Measurements from ENCODE around the gene RPF1. TPM values are rescaled to one million over a fixed set of nuclear protein-coding genes. Genes with fewer than 3 reads are reported as not detected.

The RPF1 gene
- 10 to 100 TPM; 24.3 to 41.1 (median 32.9) TPM for polyA plus RNA-seq
- long read RNA-seq, donor 1, result 0 reads
- long read RNA-seq, donor 2, partial matches to known transcripts, result 6 of 11 reads
- long read RNA-seq, donor 2, other reads (novel, unspliced or antisense), result 0 of 11 reads
- long read RNA-seq, donor 3, transcript RPF1-201 (9 exons, 1,385 nt), result major isoform, 8 of 458 reads
- long read RNA-seq, donor 3, partial matches to known transcripts, result 96 of 458 reads
- long read RNA-seq, donor 3, other reads (novel, unspliced or antisense), result 353 of 458 reads
- long read RNA-seq, donor 4, result 0 reads
- long read RNA-seq, donor 5, partial matches to known transcripts, result 0 of 3 reads
- long read RNA-seq, donor 5, other reads (novel, unspliced or antisense), result 0 of 3 reads
- long read RNA-seq, donor 6, transcript RPF1-201 (9 exons, 1,385 nt), result major isoform, 12 of 18 reads
- long read RNA-seq, donor 6, partial matches to known transcripts, result 5 of 18 reads
- long read RNA-seq, donor 6, other reads (novel, unspliced or antisense), result 0 of 18 reads
- long read RNA-seq, donor 7, result 0 reads
- long read RNA-seq, donor 8, partial matches to known transcripts, result 0 of 1 reads
- long read RNA-seq, donor 8, other reads (novel, unspliced or antisense), result 0 of 1 reads
- long read RNA-seq, donor 9, partial matches to known transcripts, result 0 of 5 reads
- long read RNA-seq, donor 9, other reads (novel, unspliced or antisense), result 0 of 5 reads
- long read RNA-seq, donor 10, transcript RPF1-201 (9 exons, 1,385 nt), result major isoform, 13 of 19 reads
- long read RNA-seq, donor 10, partial matches to known transcripts, result 6 of 19 reads
- long read RNA-seq, donor 10, other reads (novel, unspliced or antisense), result 0 of 19 reads

- peak within 1 kb of the TSS; percentile 82 to 87 (median 84) for H3K4me3 ChIP-seq (ENCODE audit: low read depth in 1 of 3, low read length in 3 of 3)
- peaks cover 0 to 14% of the 10 kb centered on the region in 2 donors for H3K9me3 ChIP-seq (ENCODE audit: control insufficient read depth in 2 of 2, insufficient read depth in 1 of 2, low read depth in 1 of 2, low read length in 1 of 2)
- peaks cover 0 to 7% (median 2%) of the 10 kb centered on the region in 3 donors for H3K36me3 ChIP-seq (ENCODE audit: control insufficient read depth in 3 of 3, insufficient read depth in 2 of 3, low read depth in 1 of 3, low read length in 3 of 3)
- peak; percentile 80 to 90 for DNase-seq
- peaks cover 0 to 11% (median 0%) of the 10 kb centered on the region in 3 donors for H3K27me3 ChIP-seq (ENCODE audit: control insufficient read depth in 3 of 3, insufficient read depth in 3 of 3, low read length in 3 of 3)
- no peak for FAIRE-seq
- 4 to 5% (median 4%) methylated on average over 51 of the region's 51 CpGs for WGBS, 3 donors
- H3K27ac ChIP-seq (ENCODE audit: low read depth in 1 of 3, low read length in 2 of 3), result peak within 1 kb of the TSS; percentile 91 to 96 (median 92)
- peaks cover 3 to 4% (median 3%) of the 10 kb centered on the region in 3 donors for H3K4me1 ChIP-seq (ENCODE audit: control insufficient read depth in 3 of 3, insufficient read depth in 2 of 3, low read depth in 1 of 3, low read length in 2 of 3)
Observed at GRCh38 chr1:84478876-84479868, at the start of gene RPF1. Gene RPF1, plus strand, starts transcription at chr1:84479266. Its CDS starts 16 bp downstream, at chr1:84479282.

- no peak for FAIRE-seq
- WGBS, 3 donors, result 74 to 91% (median 78%) methylated on average over 2 of the region's 2 CpGs
Observed at GRCh38 chr1:84430546-84430945, 48.5 kb upstream of the RPF1 start.

GRCh38 chr1:84433258-84434080 lies 45.6 kb upstream of the RPF1 start:
- peaks cover 0 to 4% (median 0%) of the 10 kb centered on the region in 3 donors for H3K4me1 ChIP-seq (ENCODE audit: control insufficient read depth in 3 of 3, insufficient read depth in 2 of 3, low read depth in 1 of 3, low read length in 2 of 3)
- no peak for FAIRE-seq
- H3K27ac ChIP-seq (ENCODE audit: low read depth in 1 of 3, low read length in 2 of 3), result peak overlapping the region in 2 of 3 donors; percentile 25 to 54
- H3K36me3 ChIP-seq (ENCODE audit: control insufficient read depth in 3 of 3, insufficient read depth in 2 of 3, low read depth in 1 of 3, low read length in 3 of 3), result no peaks in the 10 kb centered on the region
- peak; percentile 83 to 85 for DNase-seq
- H3K27me3 ChIP-seq (ENCODE audit: control insufficient read depth in 3 of 3, insufficient read depth in 3 of 3, low read length in 3 of 3), result no peaks in the 10 kb centered on the region
- H3K4me3 ChIP-seq (ENCODE audit: low read depth in 1 of 3, low read length in 3 of 3), result peak overlapping the region in 1 of 3 donors; percentile 27
- peaks cover 0 to 8% of the 10 kb centered on the region in 2 donors for H3K9me3 ChIP-seq (ENCODE audit: control insufficient read depth in 2 of 2, insufficient read depth in 1 of 2, low read depth in 1 of 2, low read length in 1 of 2)
- WGBS, 3 donors, result 5 to 17% (median 15%) methylated on average over 11 of the region's 11 CpGs

More at GRCh38 chr1:84430546-84430945, 48.5 kb upstream of the RPF1 start:
- H3K4me1 ChIP-seq (ENCODE audit: control insufficient read depth in 3 of 3, insufficient read depth in 2 of 3, low read depth in 1 of 3, low read length in 2 of 3), result peaks cover 0 to 4% (median 0%) of the 10 kb centered on the region in 3 donors
- no peaks in the 10 kb centered on the region for H3K36me3 ChIP-seq (ENCODE audit: control insufficient read depth in 3 of 3, insufficient read depth in 2 of 3, low read depth in 1 of 3, low read length in 3 of 3)
- H3K27ac ChIP-seq (ENCODE audit: low read depth in 1 of 3, low read length in 2 of 3), result no peak overlapping the region
- H3K4me3 ChIP-seq (ENCODE audit: low read depth in 1 of 3, low read length in 3 of 3), result no peak overlapping the region
- peaks cover 0 to 8% of the 10 kb centered on the region in 2 donors for H3K9me3 ChIP-seq (ENCODE audit: control insufficient read depth in 2 of 2, insufficient read depth in 1 of 2, low read depth in 1 of 2, low read length in 1 of 2)
- no peaks in the 10 kb centered on the region for H3K27me3 ChIP-seq (ENCODE audit: control insufficient read depth in 3 of 3, insufficient read depth in 3 of 3, low read length in 3 of 3)
- DNase-seq, result no peak

- DNase-seq (no peak), FAIRE-seq (no peak)
- Histone ChIP-seq H3K4me1 (ENCODE audit: control insufficient read depth in 3 of 3, insufficient read depth in 2 of 3, low read depth in 1 of 3, low read length in 2 of 3) (peaks cover 0 to 4% (median 0%) of the 10 kb centered on the region in 3 donors), H3K4me3 (ENCODE audit: low read depth in 1 of 3, low read length in 3 of 3) (no peak overlapping the region), H3K9me3 (ENCODE audit: control insufficient read depth in 2 of 2, insufficient read depth in 1 of 2, low read depth in 1 of 2, low read length in 1 of 2) (peaks cover 0 to 8% of the 10 kb centered on the region in 2 donors), H3K27ac (ENCODE audit: low read depth in 1 of 3, low read length in 2 of 3) (no peak overlapping the region), H3K27me3 (ENCODE audit: control insufficient read depth in 3 of 3, insufficient read depth in 3 of 3, low read length in 3 of 3) (no peaks in the 10 kb centered on the region), H3K36me3 (ENCODE audit: control insufficient read depth in 3 of 3, insufficient read depth in 2 of 3, low read depth in 1 of 3, low read length in 3 of 3) (no peaks in the 10 kb centered on the region)
- 66 to 74% (median 69%) methylated on average over 6 of the region's 6 CpGs for WGBS, 3 donors
Observed at GRCh38 chr1:84434081-84434769, 44.8 kb upstream of the RPF1 start.

GRCh38 chr1:84434801-84435549 lies 44.1 kb upstream of the RPF1 start:
- Histone ChIP-seq H3K36me3 (ENCODE audit: control insufficient read depth in 3 of 3, insufficient read depth in 2 of 3, low read depth in 1 of 3, low read length in 3 of 3) (no peaks in the 10 kb centered on the region), H3K27ac (ENCODE audit: low read depth in 1 of 3, low read length in 2 of 3) (peak overlapping the region in 1 of 3 donors; percentile 51)
- WGBS, 3 donors, result 35 to 40% (median 35%) methylated on average over 4 of the region's 4 CpGs

GRCh38 chr1:84436876-84437655 lies 42.0 kb upstream of the RPF1 start:
- Histone ChIP-seq H3K4me3 (ENCODE audit: low read depth in 1 of 3, low read length in 3 of 3) (no peak overlapping the region), H3K9me3 (ENCODE audit: control insufficient read depth in 2 of 2, insufficient read depth in 1 of 2, low read depth in 1 of 2, low read length in 1 of 2) (no peaks in the 10 kb centered on the region), H3K27me3 (ENCODE audit: control insufficient read depth in 3 of 3, insufficient read depth in 3 of 3, low read length in 3 of 3) (no peaks in the 10 kb centered on the region), H3K36me3 (ENCODE audit: control insufficient read depth in 3 of 3, insufficient read depth in 2 of 3, low read depth in 1 of 3, low read length in 3 of 3) (no peaks in the 10 kb centered on the region), H3K4me1 (ENCODE audit: control insufficient read depth in 3 of 3, insufficient read depth in 2 of 3, low read depth in 1 of 3, low read length in 2 of 3) (peaks cover 0 to 4% (median 0%) of the 10 kb centered on the region in 3 donors), H3K27ac (ENCODE audit: low read depth in 1 of 3, low read length in 2 of 3) (peak overlapping the region in 1 of 3 donors; percentile 57)
- DNase-seq, result no peak
- FAIRE-seq, result no peak
- 73 to 89% (median 79%) methylated on average over 5 of the region's 5 CpGs for WGBS, 3 donors

More at GRCh38 chr1:84434801-84435549, 44.1 kb upstream of the RPF1 start:
- Histone ChIP-seq H3K4me3 (ENCODE audit: low read depth in 1 of 3, low read length in 3 of 3) (no peak overlapping the region), H3K27me3 (ENCODE audit: control insufficient read depth in 3 of 3, insufficient read depth in 3 of 3, low read length in 3 of 3) (no peaks in the 10 kb centered on the region), H3K9me3 (ENCODE audit: control insufficient read depth in 2 of 2, insufficient read depth in 1 of 2, low read depth in 1 of 2, low read length in 1 of 2) (peaks cover 0 to 3% of the 10 kb centered on the region in 2 donors), H3K4me1 (ENCODE audit: control insufficient read depth in 3 of 3, insufficient read depth in 2 of 3, low read depth in 1 of 3, low read length in 2 of 3) (peaks cover 0 to 4% (median 0%) of the 10 kb centered on the region in 3 donors)
- FAIRE-seq, result no peak
- DNase-seq, result peak in 1 of 2 donors; percentile 20

Data from small intestine (tissue), 16 donors.